GM18951 (cell line): Measurements from ENCODE around the gene SFMBT1.

Experiments used
- POLR2A ChIP-seq: IDR thresholded peaks from 4 replicates; pipeline ENCODE4 v1.6.1; 2011; ENCODE audit warnings: mild to moderate bottlenecking; ENCODE audit not compliant: insufficient read length, insufficient read depth; ENCODE audit errors: extremely low read depth
- in situ Hi-C: fragments of 300-500 bp; cut with MboI; formaldehyde crosslinking; loops from one replicate; pipeline ENCODE4 v1.12.0; 2022; ENCODE audit warnings: low sequenced_read_pairs, mixed read lengths, inconsistent platforms; ENCODE audit not compliant: unreplicated experiment

Gene SFMBT1

GRCh38 chr3:52859686-52860423, 186.0 kb downstream of the SFMBT1 start:
- in situ Hi-C loops: no loop called here
- TF ChIP-seq POLR2A: no peak

GRCh38 chr3:52857864-52858263, 188.0 kb downstream of the SFMBT1 start:
- in situ Hi-C loops: no loop called here
- no peak for TF ChIP-seq POLR2A

GRCh38 chr3:52857133-52857532, 188.7 kb downstream of the SFMBT1 start:
- no peak for TF ChIP-seq POLR2A
- in situ Hi-C loops: no loop called here

- in situ Hi-C loops: no loop called here
- TF ChIP-seq POLR2A: no peak
Measured at GRCh38 chr3:52856666-52857065, 189.2 kb downstream of the SFMBT1 start.

DNA sequence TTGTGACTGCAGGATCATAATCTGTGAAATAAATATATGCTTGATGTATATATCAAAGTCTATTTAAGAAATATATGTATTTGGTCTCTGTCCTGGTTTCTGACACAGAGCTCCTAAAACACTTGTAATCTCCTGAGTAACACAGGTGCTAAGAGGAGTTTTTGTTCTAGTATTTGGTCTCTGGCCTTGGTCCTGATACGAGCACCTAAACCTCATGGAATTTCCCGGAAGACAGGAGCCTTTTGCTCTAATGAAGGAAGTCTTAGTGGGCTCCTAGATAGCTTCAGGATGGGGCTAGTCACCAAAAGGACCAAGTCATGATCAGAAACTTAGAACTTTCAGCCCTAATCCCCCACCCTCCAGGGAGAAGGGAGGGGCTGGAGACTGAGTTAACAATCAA, 191.9 kb downstream of the SFMBT1 start:
- in situ Hi-C loops: loop anchor here (5.0 kb wide), 1 partner anchor 213 kb away; no protein-coding TSS in a partner anchor

More for the DNA sequence above, 191.9 kb downstream of the SFMBT1 start:
- no peak for TF ChIP-seq POLR2A
